ENCODE results near the gene SNAI3.

The SNAI3 gene

DNA sequence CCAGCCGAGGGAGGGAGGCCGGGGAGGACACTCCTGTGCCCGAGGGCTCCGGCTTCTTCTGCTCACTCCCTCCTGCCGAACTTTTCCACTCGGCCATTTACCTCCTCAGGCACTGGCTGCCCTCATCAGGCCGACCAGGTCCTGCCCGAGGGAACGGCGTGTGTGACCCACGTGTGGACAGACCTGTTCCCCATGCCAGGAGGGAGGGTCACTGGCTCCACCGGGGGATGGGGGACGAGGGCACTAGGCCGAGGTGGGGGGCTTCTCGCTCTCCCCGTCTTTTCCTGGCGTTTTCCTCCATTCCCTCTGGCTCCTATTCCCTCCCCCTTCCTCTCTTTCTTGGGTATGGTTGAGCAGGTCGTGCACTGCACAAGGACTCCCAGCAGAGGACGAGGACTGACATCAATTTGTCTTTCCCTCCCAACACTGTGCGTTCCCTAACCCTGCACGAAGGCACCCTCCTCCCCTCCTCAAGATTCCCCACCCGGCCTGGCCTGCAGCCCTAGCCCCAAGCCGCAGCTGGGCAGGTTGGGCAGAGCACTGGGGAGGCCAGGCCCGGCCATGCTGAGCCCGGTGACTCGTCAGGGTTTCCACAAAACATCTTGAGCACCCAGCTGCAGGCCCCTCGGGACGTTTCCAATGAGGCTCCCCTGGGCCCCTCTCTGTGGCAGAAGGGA is 51.2 kb downstream of the SNAI3 start:
- Mint-ChIP-seq H3K4me3 (peak overlapping the region; percentile 74), H3K27me3 (peaks cover 1% of the 10 kb centered on the region), H3K4me1 (peaks cover 37% of the 10 kb centered on the region), H3K27ac (no peak overlapping the region), H3K9me3 (no peaks in the 10 kb centered on the region), H3K36me3 (peaks cover 2% of the 10 kb centered on the region)

DNA sequence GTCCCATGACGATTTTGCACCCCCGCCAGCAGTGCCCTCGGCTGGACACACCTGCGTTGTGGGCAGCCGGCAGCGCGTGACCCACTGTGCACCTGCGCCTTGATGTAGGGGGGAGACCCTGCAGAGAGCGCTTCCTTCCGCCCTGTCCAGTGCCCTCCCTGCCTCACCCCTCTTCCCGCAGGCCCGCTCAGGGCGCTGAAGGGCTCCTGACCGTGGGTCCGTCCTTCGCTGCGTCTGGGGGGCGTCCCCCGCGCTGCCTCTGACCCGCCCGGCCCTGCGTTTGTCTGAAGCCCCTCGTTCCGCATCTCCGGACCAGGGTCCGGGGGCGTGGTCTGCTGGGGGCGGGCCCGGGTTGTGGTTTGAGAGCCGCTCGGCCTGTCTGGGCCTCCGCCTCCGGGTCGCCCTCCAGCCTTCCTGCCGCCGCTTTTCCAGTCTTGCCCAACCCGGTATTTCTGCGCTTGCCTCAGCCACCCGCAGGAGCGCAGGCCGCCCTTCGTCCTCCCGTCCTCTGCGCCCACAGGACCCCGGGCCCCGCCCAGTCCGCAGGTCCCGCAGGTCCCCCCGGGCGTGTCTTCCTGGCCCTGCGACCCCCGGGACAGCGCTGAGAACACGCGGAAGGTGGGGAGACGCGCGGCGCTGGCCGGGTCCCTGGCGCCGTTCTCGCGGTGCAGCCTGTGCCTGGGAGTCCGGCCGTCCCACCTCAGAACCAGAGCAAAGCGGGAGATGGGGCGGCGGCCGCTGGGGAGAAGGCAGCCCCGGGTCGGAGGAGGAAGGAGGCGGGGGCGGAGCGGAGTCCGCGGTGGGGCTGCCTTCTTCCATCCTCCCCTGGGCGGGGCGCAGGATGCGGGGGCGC is 51.9 kb downstream of the SNAI3 start:
- H3K4me1 Mint-ChIP-seq, result peaks cover 35% of the 10 kb centered on the region
- no peaks in the 10 kb centered on the region for H3K9me3 Mint-ChIP-seq
- H3K36me3 Mint-ChIP-seq, result peaks cover 2% of the 10 kb centered on the region
- H3K27me3 Mint-ChIP-seq, result peaks cover 1% of the 10 kb centered on the region
- no peak overlapping the region for H3K27ac Mint-ChIP-seq
- H3K4me3 Mint-ChIP-seq, result peak overlapping the region; percentile 74

DNA sequence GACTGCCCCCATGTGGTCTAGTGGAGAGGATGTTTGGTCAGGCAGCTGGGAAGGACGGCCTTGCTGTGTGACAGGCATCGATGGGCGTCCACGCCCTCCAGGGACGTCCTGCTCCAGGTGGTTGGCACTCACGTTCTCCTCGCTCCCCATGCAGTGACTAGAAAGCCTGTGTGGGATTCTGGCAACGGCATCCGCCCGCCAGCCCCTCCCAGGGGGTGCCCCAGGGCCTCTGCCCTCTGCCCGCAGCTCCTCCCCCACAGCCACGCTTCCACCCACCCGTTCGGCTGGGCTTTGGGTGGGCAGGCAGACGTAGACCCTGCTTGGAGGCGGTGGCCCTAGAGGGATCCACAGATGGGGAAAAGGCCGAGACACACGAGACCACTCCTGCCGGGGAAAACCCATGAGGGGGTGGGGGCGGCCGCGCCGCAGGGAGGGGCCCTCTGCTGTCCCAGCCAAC is 52.6 kb downstream of the SNAI3 start:
- H3K27me3 Mint-ChIP-seq, result peaks cover 1% of the 10 kb centered on the region
- no peaks in the 10 kb centered on the region for H3K9me3 Mint-ChIP-seq
- H3K27ac Mint-ChIP-seq, result no peak overlapping the region
- H3K4me1 Mint-ChIP-seq, result peaks cover 32% of the 10 kb centered on the region
- H3K36me3 Mint-ChIP-seq, result peaks cover 2% of the 10 kb centered on the region
- H3K4me3 Mint-ChIP-seq, result peak overlapping the region; percentile 65

DNA sequence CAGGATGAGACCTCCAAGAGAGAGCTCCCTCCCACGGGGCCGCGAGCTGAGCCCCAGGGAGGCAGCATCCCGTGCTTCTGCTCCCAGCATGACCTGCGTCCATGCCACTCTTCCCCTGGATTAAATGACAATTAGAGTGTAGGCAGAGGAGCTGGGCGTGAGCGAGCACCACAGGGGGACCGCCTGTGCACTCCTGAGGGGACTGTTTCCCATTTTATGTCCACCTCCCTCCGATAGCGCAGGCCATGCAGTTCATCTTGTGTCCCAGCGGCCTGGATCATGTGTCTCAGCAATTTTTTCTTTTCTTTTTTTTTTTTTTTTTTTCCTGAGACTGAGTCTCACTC is 53.7 kb downstream of the SNAI3 start:
- Mint-ChIP-seq H3K9me3 (no peaks in the 10 kb centered on the region), H3K27me3 (peaks cover 1% of the 10 kb centered on the region), H3K4me3 (no peak overlapping the region), H3K27ac (no peak overlapping the region), H3K4me1 (peaks cover 21% of the 10 kb centered on the region), H3K36me3 (peaks cover 2% of the 10 kb centered on the region)

DNA sequence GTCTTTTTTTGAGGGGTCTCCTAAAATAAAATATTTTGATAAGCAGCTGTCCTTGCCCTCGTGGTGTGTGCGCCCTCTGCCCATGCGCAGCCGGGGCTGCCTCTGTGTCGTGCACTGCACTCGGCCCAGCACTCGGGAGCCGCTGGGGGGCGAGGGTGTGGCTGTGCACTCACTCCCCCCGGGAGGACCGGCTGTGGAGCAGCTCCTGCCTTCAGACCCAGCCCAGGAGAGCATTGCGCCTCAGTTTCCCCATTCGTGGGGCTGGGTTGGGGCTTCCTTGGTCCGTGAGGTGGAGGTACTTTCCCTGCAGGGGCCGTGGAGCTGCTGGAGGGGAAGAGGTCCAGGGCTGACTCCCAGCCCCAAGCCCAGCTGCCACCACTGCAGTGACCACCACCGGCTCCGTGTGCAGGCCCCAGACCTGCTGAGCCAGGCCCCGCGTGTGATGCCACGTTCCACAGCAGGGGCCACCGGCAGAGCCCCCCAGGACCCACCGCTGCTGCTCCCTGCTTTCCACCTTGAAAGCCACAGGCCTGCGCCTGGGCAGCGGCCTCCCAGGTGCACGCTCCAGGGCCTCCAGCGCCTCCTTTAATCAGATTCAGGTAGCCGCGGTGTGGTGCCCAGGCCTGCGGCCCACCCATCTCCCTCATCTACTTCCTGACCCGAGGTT is 54.3 kb downstream of the SNAI3 start:
- no peak overlapping the region for H3K27ac Mint-ChIP-seq

DNA sequence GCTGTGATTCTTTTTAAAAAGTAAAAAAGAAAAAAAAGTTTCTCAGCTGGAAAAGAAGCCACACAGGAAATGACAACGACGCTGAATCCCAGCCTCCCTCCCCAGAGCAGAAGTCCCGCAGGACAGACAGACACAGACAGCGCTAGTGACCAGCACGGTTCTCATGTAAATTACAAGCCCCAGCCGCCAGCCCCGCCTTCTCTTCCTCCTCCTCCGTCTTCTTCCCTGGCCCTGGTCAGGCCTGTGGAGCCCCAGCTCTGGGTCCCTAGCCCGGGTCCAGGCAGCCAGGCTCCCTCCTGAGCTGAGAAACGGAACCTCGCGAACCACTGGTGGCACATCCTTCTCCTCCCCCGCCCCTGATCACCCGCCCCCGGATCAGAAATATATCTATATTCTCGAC is 54.9 kb downstream of the SNAI3 start:
- Mint-ChIP-seq H3K4me3 (no peak overlapping the region), H3K36me3 (peaks cover 2% of the 10 kb centered on the region), H3K9me3 (no peaks in the 10 kb centered on the region), H3K27me3 (no peaks in the 10 kb centered on the region), H3K27ac (no peak overlapping the region), H3K4me1 (peaks cover 15% of the 10 kb centered on the region)

More for the DNA sequence above, 54.3 kb downstream of the SNAI3 start:
- H3K4me3 Mint-ChIP-seq, result no peak overlapping the region
- H3K4me1 Mint-ChIP-seq, result peaks cover 16% of the 10 kb centered on the region
- no peaks in the 10 kb centered on the region for H3K27me3 Mint-ChIP-seq
- no peaks in the 10 kb centered on the region for H3K9me3 Mint-ChIP-seq
- peaks cover 2% of the 10 kb centered on the region for H3K36me3 Mint-ChIP-seq

DNA sequence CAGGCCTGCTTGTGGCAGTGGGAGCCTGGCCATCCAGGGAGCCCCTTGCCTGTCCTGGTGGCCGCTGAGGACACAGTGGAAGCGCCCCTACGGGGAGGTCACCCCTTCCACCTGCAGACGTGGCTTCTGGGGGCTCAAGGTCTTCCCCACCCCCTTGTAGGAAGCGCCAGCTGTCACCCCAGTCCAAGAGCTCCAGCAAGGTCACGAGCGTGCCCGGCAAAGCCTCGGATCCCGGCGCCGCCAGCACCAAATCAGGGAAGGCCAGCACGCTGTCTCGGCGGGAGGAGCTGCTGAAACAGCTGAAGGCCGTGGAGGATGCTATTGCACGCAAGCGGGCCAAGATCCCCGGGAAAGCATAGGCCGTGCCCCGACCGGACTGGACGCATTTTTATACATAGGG is 55.4 kb downstream of the SNAI3 start:
- no peaks in the 10 kb centered on the region for H3K27me3 Mint-ChIP-seq
- H3K4me3 Mint-ChIP-seq, result no peak overlapping the region
- peaks cover 2% of the 10 kb centered on the region for H3K36me3 Mint-ChIP-seq
- H3K9me3 Mint-ChIP-seq, result no peaks in the 10 kb centered on the region
- no peak overlapping the region for H3K27ac Mint-ChIP-seq
- peaks cover 10% of the 10 kb centered on the region for H3K4me1 Mint-ChIP-seq

DNA sequence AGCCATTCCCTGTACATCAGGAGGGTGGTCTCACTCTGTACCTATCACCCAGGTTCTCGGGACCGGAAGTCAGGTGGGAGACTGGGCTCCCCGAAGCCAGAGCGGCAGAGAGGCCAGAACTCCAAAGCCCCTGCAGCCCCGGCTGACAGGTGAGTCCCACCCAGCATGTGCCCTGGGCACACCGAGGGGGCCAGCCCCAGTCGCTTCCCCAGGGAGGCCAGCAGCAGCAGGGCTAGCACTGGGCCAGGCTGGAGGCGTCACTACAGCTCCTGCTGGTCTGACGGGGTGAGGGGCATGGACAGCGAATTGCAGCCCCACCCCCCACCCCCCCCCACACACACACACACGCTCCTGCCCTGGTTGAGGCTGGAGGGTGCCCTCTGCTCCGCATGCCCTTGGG is 55.9 kb downstream of the SNAI3 start:
- H3K27me3 Mint-ChIP-seq, result no peaks in the 10 kb centered on the region
- no peaks in the 10 kb centered on the region for H3K9me3 Mint-ChIP-seq
- peaks cover 2% of the 10 kb centered on the region for H3K36me3 Mint-ChIP-seq
- peaks cover 9% of the 10 kb centered on the region for H3K4me1 Mint-ChIP-seq
- H3K4me3 Mint-ChIP-seq, result no peak overlapping the region
- no peak overlapping the region for H3K27ac Mint-ChIP-seq

DNA sequence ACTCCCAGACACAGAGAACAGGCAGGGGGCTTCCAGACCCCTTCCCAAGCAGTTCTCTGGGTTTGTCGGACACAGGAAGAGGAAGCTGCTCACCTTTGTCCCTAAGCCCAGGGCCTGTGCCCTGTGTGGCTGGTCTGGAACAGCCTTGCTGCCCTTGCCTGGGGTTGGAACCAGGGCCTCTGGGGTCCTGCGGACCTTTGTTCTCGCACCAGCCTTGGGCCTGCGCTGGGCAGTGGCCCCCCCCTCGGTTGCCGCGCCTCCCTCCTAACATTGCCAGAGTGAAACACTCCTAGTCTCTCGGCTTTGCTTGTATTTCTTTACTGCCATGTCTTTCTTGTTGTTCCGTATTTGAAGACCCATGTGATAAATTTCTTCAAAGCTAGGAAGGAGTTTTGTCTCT is 56.5 kb downstream of the SNAI3 start:
- Mint-ChIP-seq H3K4me1 (peaks cover 5% of the 10 kb centered on the region), H3K27me3 (no peaks in the 10 kb centered on the region), H3K4me3 (no peak overlapping the region), H3K9me3 (no peaks in the 10 kb centered on the region), H3K36me3 (peaks cover 2% of the 10 kb centered on the region), H3K27ac (peak overlapping the region; percentile 27)

DNA sequence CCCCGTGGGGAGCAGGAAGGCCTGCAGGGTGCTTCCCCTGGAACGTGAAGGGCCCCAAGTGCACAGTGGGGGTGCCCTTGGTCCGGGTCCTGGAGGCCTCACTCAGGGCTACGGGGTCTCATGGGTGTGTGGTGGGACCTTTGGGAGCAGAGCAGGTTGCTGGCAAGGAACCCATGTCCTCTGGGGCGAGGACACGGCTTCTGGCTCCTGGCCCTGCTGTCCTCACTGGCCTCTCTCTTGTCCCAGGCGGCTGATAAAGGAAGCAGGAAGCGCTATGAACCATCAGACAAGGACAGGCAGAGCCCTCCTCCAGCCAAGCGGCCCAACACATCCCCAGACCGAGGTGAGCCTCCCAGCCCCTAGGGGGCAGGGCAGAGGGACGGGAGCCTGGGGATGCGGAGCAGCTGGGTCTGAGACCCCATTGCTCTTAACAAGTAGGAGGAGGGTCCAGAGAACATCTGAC is 57.8 kb downstream of the SNAI3 start:
- Mint-ChIP-seq H3K27me3 (no peaks in the 10 kb centered on the region), H3K27ac (no peak overlapping the region), H3K36me3 (peaks cover 2% of the 10 kb centered on the region), H3K4me1 (peaks cover 5% of the 10 kb centered on the region), H3K4me3 (no peak overlapping the region), H3K9me3 (no peaks in the 10 kb centered on the region)

Measured in activated naive CD4-positive, alpha-beta T cell treated with anti-CD3 and anti-CD28 coated beads, Interleukin-2, amount 50 U/mL, for 24 hours (primary cell).